ENCODE measurements around the gene TAGAP.

The TAGAP gene

DNA sequence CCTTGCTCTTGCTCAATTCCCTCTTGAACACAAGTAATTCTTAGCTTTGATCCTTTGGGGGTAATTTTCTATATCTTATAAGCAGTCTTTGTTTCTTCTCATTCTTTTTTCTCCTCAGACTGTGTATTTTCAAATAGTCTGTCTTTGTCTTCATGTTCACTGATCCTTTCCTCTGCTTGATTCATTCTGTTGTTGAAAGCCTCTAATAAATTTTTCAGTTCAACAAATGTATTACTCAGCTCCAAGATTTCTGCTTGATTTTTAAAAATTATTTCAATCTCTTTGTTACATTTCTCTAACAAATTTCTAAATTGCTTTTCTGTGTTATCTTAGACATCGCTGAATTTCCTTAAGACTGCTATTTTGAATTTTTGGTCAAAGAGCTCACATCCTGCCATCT, 56.3 kb downstream of the TAGAP start:
- no peak overlapping the region for H3K4me2 ChIP-seq (ENCODE audit: low read length)
- no peaks in the 10 kb centered on the region for H3K79me2 ChIP-seq (ENCODE audit: control insufficient read depth, low read length)
- no peaks in the 10 kb centered on the region for H3K9me2 ChIP-seq (replicated peaks; ENCODE audit: control insufficient read depth, low read length)
- H3K27ac ChIP-seq (ENCODE audit: low read depth, low read length), result no peak overlapping the region
- H3K4me1 ChIP-seq (ENCODE audit: control insufficient read depth, low read length), result peaks cover 8% of the 10 kb centered on the region
- no peaks in the 10 kb centered on the region for H3K9me3 ChIP-seq (ENCODE audit: control insufficient read depth, insufficient read depth, low read length)
- no peak overlapping the region for H3K4me3 ChIP-seq (ENCODE audit: low read length)
- TF ChIP-seq, protein P1, sequence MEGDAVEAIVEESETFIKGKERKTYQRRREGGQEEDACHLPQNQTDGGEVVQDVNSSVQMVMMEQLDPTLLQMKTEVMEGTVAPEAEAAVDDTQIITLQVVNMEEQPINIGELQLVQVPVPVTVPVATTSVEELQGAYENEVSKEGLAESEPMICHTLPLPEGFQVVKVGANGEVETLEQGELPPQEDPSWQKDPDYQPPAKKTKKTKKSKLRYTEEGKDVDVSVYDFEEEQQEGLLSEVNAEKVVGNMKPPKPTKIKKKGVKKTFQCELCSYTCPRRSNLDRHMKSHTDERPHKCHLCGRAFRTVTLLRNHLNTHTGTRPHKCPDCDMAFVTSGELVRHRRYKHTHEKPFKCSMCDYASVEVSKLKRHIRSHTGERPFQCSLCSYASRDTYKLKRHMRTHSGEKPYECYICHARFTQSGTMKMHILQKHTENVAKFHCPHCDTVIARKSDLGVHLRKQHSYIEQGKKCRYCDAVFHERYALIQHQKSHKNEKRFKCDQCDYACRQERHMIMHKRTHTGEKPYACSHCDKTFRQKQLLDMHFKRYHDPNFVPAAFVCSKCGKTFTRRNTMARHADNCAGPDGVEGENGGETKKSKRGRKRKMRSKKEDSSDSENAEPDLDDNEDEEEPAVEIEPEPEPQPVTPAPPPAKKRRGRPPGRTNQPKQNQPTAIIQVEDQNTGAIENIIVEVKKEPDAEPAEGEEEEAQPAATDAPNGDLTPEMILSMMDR (IDR thresholded peaks at IDR 0.05; ENCODE audit: low read depth, low read length, poor library complexity, severe bottlenecking), result no peak
- TF ChIP-seq EZH2phosphoT487 (IDR thresholded peaks at IDR 0.05; ENCODE audit: borderline replicate concordance, low read length), result no peak
- no peaks in the 10 kb centered on the region for H3K27me3 ChIP-seq (ENCODE audit: control insufficient read depth, low read length)
- H3F3A ChIP-seq (ENCODE audit: control insufficient read depth, insufficient read depth), result no peaks in the 10 kb centered on the region
- no peaks in the 10 kb centered on the region for H4K20me1 ChIP-seq (ENCODE audit: control insufficient read depth, insufficient read depth, low read depth, low read length)
- no peaks in the 10 kb centered on the region for H3K36me3 ChIP-seq (ENCODE audit: control insufficient read depth, low read length)

DNA sequence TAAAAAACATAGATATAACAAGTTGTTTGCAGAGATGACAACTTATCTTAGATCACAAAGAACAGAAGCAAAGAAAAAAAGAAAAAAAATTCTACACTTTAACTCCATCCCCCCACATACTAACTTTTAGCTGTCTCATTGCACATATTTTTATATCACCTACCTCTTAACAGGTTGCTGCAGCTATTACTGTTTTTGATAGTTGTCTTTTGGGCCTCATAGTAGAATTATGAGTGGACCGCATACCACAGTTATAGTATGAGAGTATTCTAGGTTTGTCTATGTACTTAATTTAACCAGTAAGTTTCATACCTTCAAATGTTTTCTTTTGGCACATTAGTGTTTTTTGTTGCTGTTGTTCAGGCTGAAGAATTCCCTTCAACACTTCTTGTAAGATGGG, 57.1 kb downstream of the TAGAP start:
- Histone ChIP-seq H3K36me3 (ENCODE audit: control insufficient read depth, low read length) (no peaks in the 10 kb centered on the region), H3K27me3 (ENCODE audit: control insufficient read depth, low read length) (no peaks in the 10 kb centered on the region), H3K79me2 (ENCODE audit: control insufficient read depth, low read length) (no peaks in the 10 kb centered on the region), H3F3A (ENCODE audit: control insufficient read depth, insufficient read depth) (no peaks in the 10 kb centered on the region), H3K27ac (ENCODE audit: low read depth, low read length) (no peak overlapping the region), H3K4me2 (ENCODE audit: low read length) (no peak overlapping the region), H3K9me2 (replicated peaks; ENCODE audit: control insufficient read depth, low read length) (no peaks in the 10 kb centered on the region), H4K20me1 (ENCODE audit: control insufficient read depth, insufficient read depth, low read depth, low read length) (no peaks in the 10 kb centered on the region), H3K4me3 (ENCODE audit: low read length) (no peak overlapping the region), H3K4me1 (ENCODE audit: control insufficient read depth, low read length) (peaks cover 8% of the 10 kb centered on the region), H3K9me3 (ENCODE audit: control insufficient read depth, insufficient read depth, low read length) (no peaks in the 10 kb centered on the region)
- TF ChIP-seq, protein P1 (IDR thresholded peaks at IDR 0.05; ENCODE audit: low read depth, low read length, poor library complexity, severe bottlenecking), result no peak
- TF ChIP-seq EZH2phosphoT487 (IDR thresholded peaks at IDR 0.05; ENCODE audit: borderline replicate concordance, low read length), result no peak

Measured in DOHH2 (cell line).